Fibroblast of skin of back (primary cell): Measurements from ENCODE around the gene NMS.

Source experiments
- DNase-seq: peaks from one replicate; pipeline ENCODE4 v3.0.0-alpha.2; 2013

Gene NMS

DNA sequence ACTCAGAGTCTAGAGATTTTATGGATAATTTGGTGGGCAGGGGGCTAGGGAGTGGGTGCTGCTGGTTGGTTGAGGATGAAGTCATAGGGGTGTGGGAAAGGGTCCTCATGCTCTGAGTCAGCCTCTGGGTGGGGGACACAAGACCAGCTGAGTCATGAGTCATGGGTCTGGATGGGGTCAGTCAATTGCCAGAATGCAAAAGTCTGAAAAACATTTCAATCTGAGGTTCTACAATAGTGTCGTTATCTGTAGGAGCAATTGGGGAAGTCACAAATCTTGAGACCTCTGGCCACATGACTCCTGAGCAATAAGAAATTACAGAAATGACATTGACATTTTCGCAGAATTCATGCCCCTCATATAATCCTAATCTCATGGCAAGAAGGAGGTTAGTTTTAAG, 15.1 kb downstream of the NMS start:
- no peak for DNase-seq

DNA sequence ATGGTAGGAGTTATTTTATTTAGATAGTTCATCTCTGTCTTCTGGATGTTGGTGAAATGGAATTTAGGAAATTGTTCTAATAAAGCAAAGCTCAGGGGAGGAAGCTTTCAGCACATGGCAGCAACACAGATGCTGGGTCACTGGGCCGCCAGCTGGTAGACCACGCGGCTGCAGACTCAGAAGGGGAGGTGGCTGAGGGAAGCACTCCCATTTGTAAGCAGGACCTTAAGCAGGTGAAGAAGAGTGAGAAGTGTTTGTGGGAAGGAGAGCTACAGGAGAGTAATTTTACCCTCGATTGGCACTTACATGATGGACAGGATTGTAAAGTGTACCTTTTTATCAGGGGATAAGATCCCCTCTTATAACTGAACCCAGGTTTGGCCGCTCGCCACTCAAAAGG, 24.4 kb downstream of the NMS start:
- DNase-seq: no peak

DNA sequence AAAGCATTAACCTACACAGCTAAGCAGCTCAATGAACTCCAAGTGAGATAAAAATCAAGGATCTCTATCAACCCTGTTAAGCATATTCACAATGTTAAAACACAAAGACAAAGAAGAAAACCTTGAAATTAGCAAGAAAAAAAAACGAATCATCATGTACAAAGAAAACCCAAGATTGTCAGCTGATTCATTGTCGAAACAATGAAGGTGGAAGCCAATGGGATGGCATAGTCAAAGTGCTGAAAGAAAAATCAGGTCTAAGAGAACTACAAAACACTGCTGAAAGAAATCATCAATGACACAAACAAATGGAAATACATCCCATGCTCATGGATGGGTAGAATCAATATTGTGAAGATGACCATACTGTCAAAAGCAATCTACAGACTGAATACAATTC, 32.5 kb downstream of the NMS start:
- no peak for DNase-seq

DNA sequence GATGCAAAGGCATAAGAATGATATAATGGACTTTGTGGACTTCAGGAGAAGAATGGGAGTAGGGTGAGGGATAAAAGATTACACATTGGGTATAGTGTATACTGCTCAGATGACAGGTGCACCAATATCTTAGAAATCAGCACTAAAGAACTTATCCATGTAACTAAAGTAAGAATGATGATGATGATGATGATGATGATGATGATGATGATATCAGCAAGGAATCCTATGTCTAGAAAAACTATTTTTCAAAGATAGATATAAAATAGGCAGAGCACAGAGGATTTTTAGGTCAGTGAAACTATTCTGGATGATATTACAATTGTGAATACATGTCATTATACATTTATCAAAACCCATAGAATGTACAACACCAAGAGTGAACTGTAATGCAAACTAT, 34.3 kb downstream of the NMS start:
- DNase-seq: no peak

DNA sequence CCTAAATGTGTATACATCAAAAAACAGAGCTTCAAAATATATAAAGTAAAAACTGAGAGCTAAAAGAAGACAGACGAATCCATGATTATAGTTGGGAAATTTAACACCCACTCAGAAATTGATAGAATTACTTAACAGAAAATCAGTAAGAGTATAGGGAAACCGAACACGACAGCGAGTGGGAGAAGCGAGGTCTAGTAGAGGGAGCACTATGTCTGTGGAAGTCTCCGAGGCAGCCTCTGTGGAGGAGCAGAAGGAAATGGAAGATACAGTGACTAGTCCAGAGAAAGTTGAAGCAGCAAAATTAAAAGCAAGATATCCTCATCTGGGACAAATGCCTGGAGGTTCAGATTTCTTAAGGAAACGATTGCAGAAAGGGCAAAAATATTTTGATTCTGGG, 38.8 kb downstream of the NMS start:
- DNase-seq: no peak

DNA sequence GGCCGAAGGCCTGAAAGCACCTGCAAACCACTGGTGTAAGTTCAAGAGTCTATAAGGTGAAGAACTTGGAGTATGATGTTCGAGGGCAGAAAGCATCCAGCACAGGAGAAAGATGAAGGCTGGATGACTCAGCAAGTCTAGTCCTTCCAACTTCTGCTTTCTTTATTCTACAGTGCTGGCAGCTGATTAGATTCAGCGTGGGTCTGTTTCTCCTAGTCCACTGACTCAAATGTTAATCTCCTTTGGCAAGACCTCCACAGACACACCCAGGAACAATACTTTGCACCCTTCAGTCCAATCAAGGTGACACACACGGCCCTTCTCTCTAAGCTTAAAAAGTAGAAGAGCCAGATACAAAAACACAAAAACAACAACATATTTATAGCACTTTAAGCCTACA, 43.4 kb downstream of the NMS start:
- no peak for DNase-seq

DNA sequence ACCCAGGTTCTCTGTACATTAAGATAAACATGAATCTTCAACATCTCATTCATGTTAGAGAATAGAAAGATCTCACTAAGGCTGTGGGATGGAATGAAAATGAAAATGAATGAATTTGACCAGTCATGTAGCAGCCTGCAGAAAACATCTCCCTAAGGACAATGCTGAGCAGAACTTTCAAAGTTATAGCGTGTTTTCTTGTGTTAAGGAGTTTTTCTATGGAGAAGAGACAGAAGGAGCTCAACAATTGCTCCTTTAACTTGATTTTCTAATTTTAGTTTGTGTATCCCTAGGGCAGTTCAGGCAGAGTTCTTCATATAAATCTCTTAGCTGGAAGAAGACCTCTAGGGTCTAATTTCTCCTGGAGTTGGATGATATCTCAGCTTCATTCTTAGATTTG, 47.3 kb downstream of the NMS start:
- DNase-seq: no peak

DNA sequence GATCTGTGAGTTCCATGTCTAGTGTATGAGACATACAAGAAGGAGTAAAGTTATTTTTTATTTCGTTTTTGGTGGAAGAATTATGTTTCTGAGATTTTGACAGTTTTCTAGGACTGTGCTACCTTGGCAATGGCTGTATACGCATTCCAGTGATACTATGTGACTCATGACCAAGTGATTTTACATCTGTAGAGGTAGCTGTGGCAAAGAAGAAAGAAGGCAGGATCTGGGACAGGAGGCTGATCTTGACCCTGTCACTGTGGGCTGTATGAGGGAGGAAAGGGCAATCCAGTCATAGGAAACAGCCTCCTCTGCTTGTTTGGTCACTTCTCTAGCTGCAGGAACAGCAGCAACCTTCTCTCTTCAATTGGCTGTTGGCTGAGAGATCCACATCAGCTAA, 48.5 kb downstream of the NMS start:
- DNase-seq: no peak

DNA sequence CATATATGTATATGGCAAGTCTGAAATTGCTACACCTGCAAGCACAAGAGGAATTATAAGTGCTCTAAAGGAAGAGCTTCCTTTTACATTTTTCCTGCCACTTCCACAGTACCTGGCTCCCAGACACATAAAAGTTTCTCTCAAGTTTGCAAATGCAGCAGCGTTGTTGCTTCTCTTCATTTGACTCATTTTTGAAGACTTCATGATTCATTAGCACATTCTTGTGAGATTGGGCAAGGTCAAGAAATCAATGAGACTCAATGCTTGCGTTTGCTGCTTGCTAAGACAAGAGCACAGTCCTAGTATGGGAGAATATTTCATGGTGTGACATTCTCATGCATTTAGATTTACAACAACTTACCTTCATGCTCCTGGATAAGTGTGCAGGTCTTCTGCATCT, 49.9 kb downstream of the NMS start:
- no peak for DNase-seq

DNA sequence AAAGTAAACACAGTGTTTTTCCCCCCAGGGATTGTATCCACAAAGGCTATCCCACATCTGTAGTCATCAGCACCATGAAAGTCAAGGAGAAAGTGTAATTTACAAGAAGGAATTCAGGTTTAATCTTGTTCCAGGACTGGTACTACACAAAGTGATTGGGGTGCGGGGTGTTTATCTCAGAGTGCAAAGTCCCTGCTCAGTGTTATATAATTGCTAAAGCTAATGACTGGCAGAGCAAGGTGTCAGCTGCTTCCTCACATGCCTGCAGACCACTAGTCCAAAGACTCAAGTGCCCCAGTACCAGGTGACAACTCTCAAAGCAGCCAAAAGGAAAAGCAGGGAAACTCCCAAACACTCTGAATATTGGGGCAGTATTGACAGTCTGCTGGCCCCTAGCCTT, 52.1 kb downstream of the NMS start:
- no peak for DNase-seq

DNA sequence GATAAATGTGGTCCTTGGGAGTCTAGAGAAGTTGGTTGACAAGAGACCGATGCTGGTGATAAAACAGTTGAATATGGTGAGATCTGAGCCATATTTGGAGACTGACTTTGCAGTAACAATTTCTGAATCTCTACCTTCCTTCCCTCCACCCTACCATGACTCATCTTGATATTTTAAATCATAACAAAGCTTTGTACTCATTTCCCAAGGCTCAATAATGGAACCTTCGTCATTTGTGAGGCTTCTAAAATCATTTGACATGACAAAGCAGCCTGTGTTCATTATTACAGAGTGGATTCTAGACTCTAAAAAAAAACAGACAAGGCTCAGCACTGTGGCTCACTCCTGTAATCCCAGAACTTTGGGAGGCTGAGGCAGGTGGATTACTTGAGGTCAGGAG, 54.0 kb downstream of the NMS start:
- DNase-seq: peak; percentile 54

DNA sequence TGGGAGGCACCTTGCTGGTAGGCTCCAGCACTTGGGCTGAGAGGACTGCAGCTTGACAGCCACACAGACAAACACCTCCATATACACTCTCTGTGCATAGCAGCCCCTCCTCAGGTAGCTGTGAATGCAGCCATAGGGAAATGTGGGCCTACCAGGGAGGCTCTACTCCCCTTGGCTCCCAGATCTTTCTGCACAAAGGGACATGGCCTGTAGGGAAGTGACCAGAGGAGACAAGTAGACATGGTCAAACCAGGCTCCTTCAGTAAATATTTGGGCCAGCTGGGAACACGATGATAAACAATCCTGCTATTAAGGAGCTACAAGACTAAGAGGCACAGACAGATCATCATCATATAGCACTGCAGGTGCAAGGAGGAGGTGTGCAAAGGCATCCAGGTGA, 56.6 kb downstream of the NMS start:
- DNase-seq: no peak

DNA sequence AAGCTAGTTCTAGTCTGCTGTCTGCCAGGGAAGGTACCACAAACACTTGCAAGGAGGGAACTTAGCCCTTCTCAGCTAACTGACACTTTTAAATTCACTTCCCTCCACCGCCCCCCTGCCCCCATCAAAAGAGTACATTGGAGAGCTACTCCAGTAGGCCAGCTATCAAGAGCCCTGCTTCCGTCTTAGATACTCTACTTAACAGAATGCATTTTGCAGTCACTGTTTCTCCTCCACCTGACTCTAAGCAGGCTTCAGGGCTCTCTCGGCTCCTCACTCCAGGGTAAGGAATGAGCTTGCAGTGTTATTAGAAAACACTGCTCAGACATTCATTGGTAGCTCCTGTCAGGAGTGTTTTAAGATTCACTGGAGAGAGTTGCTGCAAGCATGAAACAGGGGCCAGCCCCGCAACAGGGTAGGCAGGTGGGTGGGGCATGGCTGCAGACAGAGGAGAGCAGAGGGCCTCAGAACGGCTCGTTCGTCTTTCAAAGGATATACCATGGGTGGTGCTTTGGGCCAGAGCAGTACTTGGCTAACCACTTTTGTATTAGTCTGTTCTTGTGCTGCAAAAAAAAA, 57.2 kb downstream of the NMS start:
- no peak for DNase-seq

DNA sequence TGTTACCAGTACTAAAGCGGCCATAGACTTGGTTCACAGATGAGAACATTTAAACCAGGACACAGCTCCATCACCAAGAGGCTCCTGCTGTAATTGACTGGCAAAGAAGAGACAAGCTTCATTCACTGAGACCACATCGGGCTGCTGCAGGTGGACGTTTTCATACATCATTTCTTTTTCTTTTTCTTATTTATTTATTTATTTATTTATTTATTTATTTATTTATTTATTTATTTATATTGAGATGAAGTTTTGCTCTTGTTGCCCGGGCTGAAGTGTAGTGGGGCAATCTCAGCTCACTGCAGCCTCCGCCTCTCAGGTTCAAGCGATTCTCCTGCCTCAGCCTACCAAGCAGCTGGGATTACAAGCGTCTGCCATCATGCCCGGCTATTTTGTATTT, 58.9 kb downstream of the NMS start:
- DNase-seq: no peak

DNA sequence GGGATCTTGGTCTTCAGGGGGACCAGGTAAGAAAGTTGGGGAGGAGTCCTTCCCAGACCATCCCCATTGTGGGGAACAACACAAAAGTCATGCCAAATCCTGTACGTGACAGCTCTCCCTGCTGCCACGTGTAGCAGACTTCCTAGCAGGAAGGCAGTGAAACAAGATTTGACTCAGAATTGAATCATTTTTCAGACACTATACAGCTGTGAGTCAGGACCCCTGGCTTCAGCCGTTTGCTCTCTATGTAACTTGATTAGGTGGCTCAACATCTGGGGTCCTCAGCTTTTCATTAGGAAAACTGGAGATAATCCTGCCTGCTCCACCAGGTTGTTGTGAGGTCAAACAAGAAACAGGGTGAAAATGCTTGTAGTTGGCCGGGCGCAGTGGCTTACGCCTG, 59.6 kb downstream of the NMS start:
- DNase-seq: peak; percentile 1
